Hepatocyte (in vitro differentiated cells): ENCODE data around the gene VIPR1. TPM values are rescaled to one million over a fixed set of nuclear protein-coding genes. Genes with fewer than 3 reads are reported as not detected.

Experiments
- DNase-seq: peaks from one replicate; pipeline ENCODE4 v3.0.0-alpha.2; 2016; ENCODE audit warnings: low spot score
- H2AFZ ChIP-seq: fragments of 200-600 bp; sonication (generic); 2 replicates; pipeline ENCODE4 v1.6.0; 2016; ENCODE audit warnings: antibody characterized with exemption, mild to moderate bottlenecking
- H3K27ac ChIP-seq: fragments of 200-600 bp; sonication (generic); 2 replicates; pipeline ENCODE4 v1.5.1; 2016; ENCODE audit warnings: mild to moderate bottlenecking
- H3K27me3 ChIP-seq: fragments of 200-600 bp; sonication (generic); 2 replicates; pipeline ENCODE4 v1.6.1; 2016
- H3K36me3 ChIP-seq: fragments of 200-600 bp; sonication (generic); replicated peaks from 2 replicates; pipeline ENCODE4 v1.5.1; 2016; ENCODE audit warnings: low read depth; ENCODE audit not compliant: insufficient read depth
- H3K4me1 ChIP-seq: fragments of 200-600 bp; sonication (generic); 2 replicates; pipeline ENCODE4 v1.5.1; 2016; ENCODE audit warnings: mild to moderate bottlenecking, moderate library complexity; ENCODE audit not compliant: insufficient read depth
- H3K4me2 ChIP-seq: fragments of 200-600 bp; sonication (generic); 2 replicates; pipeline ENCODE4 v1.6.0; 2016
- H3K4me3 ChIP-seq: fragments of 200-600 bp; sonication (generic); 2 replicates; pipeline ENCODE4 v1.5.1; 2016; ENCODE audit warnings: mild to moderate bottlenecking
- H3K79me2 ChIP-seq: fragments of 200-600 bp; sonication (generic); 2 replicates; pipeline ENCODE4 v1.6.0; 2017; ENCODE audit warnings: mild to moderate bottlenecking
- H3K9me2 ChIP-seq: fragments of 200-600 bp; sonication (generic); replicated peaks from 2 replicates; pipeline ENCODE4 v1.6.0; 2017; ENCODE audit warnings: mild to moderate bottlenecking; ENCODE audit not compliant: insufficient read depth
- H3K9me3 ChIP-seq: fragments of 200-600 bp; sonication (generic); 2 replicates; pipeline ENCODE4 v1.5.1; 2016; ENCODE audit warnings: low read depth, mild to moderate bottlenecking
- H4K20me1 ChIP-seq: fragments of 200-600 bp; sonication (generic); 2 replicates; pipeline ENCODE4 v1.6.0; 2016; ENCODE audit warnings: mild to moderate bottlenecking; ENCODE audit not compliant: insufficient read depth, poor library complexity, severe bottlenecking
- EZH2 ChIP-seq: fragments of 200-600 bp; sonication (generic); IDR thresholded peaks from 2 replicates; pipeline ENCODE4 v1.6.1; 2016; ENCODE audit warnings: antibody characterized with exemption, mild to moderate bottlenecking, borderline replicate concordance
- EZH2phosphoT487 ChIP-seq: fragments of 200-600 bp; sonication (generic); IDR thresholded peaks from one replicate; pipeline ENCODE4 v1.6.1; 2018; ENCODE audit warnings: antibody characterized with exemption, mild to moderate bottlenecking, low read depth, moderate library complexity; ENCODE audit not compliant: unreplicated experiment, severe bottlenecking
- WGBS: methylation state at CpG from one replicate; pipeline ENCODE4 v1.1.6; 2016; ENCODE audit warnings: low lambda C conversion rate; ENCODE audit errors: missing lambda C conversion rate; 5-methylcytosine and 5-hydroxymethylcytosine counted together
- polyA plus RNA-seq: library from polyadenylated mRNA; unstranded; fragments of >200 nt; fragmentation: Nextera tagmentation; extraction: Ambion mirVana; gene quantifications from 2 replicates; pipeline ENCODE4 v1.2.1, GENCODE V29; 2016
- total RNA-seq: library from RNA; depleted of rRNA; stranded (reverse); fragments of >200 nt; gene quantifications from 2 replicates; pipeline ENCODE4 v1.2.3, GENCODE V29; 2014
- TF ChIP-seq, protein P1 (sequence below): fragments of 200-600 bp; sonication (generic); IDR thresholded peaks from 2 replicates; pipeline ENCODE4 v1.5.1; 2016; ENCODE audit warnings: antibody characterized with exemption, mild to moderate bottlenecking; ENCODE audit not compliant: poor library complexity

Gene VIPR1
- total and polyA plus RNA-seq, 2 experiments from 2014 or later, result 17.5 to 19.2 TPM

DNA sequence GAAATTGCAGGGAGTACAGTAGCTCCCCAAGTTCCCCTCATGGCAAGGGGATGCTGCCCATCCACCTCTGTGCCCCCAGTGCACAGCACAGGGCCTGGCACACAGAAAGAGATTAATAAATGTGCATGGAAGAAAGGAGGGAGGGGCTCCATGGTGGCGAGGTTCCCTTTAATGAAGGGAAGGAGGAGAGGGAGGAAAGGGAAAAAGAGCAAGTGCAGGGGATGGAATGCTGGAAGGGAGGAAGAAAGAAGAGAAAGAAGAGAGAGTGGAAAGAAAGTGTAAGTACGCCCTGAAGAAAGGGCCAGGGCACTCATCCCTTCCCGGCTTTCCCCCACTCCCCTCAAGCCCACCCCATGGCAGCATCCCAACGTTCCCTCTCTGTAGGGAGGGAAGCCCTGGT is 1.5 kb upstream of the VIPR1 start:
- 15% methylated on average over 4 of the region's 4 CpGs for WGBS

DNA sequence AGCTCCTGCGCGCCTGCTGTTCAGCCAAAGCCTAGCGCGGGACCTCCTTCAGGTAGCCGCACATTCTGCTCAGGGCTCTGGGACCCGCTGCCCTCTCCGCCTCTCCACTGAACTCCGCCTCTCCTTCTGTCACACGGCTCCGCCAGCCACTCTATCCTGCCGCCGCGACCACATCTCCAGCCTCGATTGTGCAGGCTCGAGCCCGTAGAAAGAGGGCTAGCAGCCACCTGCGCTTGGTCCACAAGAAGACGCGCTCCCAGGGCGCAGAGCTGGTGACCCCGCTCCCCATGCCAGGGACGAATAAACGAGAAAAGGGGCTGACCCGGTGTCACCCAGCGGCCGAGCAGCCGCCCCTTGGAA is 1.1 kb upstream of the VIPR1 start:
- DNase-seq, result no peak
- peak overlapping the region; percentile 81 for H2AFZ ChIP-seq

More for the DNA sequence above, 1.5 kb upstream of the VIPR1 start:
- no peaks in the 10 kb centered on the region for H3K9me2 ChIP-seq
- H3K79me2 ChIP-seq, result peaks cover 2% of the 10 kb centered on the region
- H2AFZ ChIP-seq, result no peak overlapping the region
- no peaks in the 10 kb centered on the region for H3K36me3 ChIP-seq
- TF ChIP-seq EZH2, result peak; percentile 10
- TF ChIP-seq, protein P1, sequence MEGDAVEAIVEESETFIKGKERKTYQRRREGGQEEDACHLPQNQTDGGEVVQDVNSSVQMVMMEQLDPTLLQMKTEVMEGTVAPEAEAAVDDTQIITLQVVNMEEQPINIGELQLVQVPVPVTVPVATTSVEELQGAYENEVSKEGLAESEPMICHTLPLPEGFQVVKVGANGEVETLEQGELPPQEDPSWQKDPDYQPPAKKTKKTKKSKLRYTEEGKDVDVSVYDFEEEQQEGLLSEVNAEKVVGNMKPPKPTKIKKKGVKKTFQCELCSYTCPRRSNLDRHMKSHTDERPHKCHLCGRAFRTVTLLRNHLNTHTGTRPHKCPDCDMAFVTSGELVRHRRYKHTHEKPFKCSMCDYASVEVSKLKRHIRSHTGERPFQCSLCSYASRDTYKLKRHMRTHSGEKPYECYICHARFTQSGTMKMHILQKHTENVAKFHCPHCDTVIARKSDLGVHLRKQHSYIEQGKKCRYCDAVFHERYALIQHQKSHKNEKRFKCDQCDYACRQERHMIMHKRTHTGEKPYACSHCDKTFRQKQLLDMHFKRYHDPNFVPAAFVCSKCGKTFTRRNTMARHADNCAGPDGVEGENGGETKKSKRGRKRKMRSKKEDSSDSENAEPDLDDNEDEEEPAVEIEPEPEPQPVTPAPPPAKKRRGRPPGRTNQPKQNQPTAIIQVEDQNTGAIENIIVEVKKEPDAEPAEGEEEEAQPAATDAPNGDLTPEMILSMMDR, result no peak
- no peaks in the 10 kb centered on the region for H3K9me3 ChIP-seq
- peaks cover 22% of the 10 kb centered on the region for H3K4me1 ChIP-seq
- no peak for DNase-seq
- H3K27ac ChIP-seq, result no peak overlapping the region
- H3K27me3 ChIP-seq, result peaks cover 36% of the 10 kb centered on the region
- no peak overlapping the region for H3K4me3 ChIP-seq
- no peaks in the 10 kb centered on the region for H4K20me1 ChIP-seq
- H3K4me2 ChIP-seq, result peak overlapping the region; percentile 94

DNA sequence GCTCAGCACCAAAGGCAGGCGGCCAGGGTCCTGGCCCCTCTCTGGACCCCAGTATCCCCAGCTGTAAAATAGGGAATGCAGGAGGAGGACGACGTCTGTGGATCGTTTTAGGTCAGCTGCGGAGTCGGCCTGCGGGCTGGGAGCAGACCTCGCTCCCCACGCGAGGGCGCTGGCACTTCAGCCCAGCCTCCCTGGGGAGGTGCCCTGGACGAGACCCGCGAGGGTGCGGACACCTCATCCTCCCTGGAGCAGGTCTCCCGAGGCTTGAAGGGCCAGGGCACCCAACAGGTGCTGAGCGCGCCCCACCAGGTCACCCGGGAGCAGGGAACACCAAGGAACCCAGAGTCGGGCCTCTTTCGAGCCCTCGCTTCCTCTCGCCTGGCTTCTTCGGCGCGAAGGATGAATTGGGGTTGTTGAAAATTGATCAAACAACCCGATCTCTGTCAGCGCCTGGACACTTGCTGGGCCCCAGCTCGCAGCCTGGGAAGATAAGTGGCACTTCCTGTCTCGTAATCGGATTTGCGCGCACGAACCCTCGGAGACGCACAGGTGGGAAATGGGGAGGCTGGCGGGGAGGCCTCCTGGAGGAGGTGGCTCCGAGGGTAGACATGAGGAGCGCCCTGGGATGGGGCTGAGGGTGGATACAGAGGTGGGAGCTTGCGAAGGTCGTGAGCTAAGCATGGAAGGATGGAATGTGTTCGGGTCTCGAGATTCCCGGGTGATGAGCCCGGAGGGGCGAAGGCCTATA is 588 bp upstream of the VIPR1 start:
- TF ChIP-seq EZH2 (no peak), EZH2phosphoT487 (no peak)
- TF ChIP-seq, protein P1, result peak; percentile 63
- Histone ChIP-seq H2AFZ (peak overlapping the region; percentile 81), H3K4me3 (peak overlapping the region; percentile 90), H3K79me2 (peaks cover 2% of the 10 kb centered on the region), H3K9me2 (no peaks in the 10 kb centered on the region), H3K4me2 (peak overlapping the region; percentile 94), H3K27me3 (peaks cover 36% of the 10 kb centered on the region), H4K20me1 (no peaks in the 10 kb centered on the region), H3K36me3 (no peaks in the 10 kb centered on the region), H3K9me3 (no peaks in the 10 kb centered on the region), H3K27ac (peak overlapping the region; percentile 76), H3K4me1 (peaks cover 29% of the 10 kb centered on the region)
- DNase-seq, result peak; percentile 82
- 3% methylated on average over 43 of the region's 46 CpGs for WGBS

More for the DNA sequence above, 1.1 kb upstream of the VIPR1 start:
- peak overlapping the region; percentile 94 for H3K4me2 ChIP-seq
- H3K4me1 ChIP-seq, result peaks cover 23% of the 10 kb centered on the region
- H4K20me1 ChIP-seq, result no peaks in the 10 kb centered on the region
- no peaks in the 10 kb centered on the region for H3K9me2 ChIP-seq
- WGBS, result 3% methylated on average over 27 of the region's 27 CpGs
- H3K79me2 ChIP-seq, result peaks cover 2% of the 10 kb centered on the region
- peak overlapping the region; percentile 20 for H3K4me3 ChIP-seq
- H3K9me3 ChIP-seq, result no peaks in the 10 kb centered on the region
- TF ChIP-seq EZH2, result peak; percentile 32
- TF ChIP-seq, protein P1, result no peak
- peaks cover 36% of the 10 kb centered on the region for H3K27me3 ChIP-seq
- H3K36me3 ChIP-seq, result no peaks in the 10 kb centered on the region
- no peak overlapping the region for H3K27ac ChIP-seq
